HG02981 (cell line): Measurements from ENCODE around the gene POC5.

Experiments
- ATAC-seq: cut with Tn5 transposase; IDR thresholded peaks from one replicate; pipeline ENCODE4 v1.9.1; 2021; ENCODE audit warnings: mild to moderate bottlenecking, moderate library complexity; ENCODE audit not compliant: unreplicated experiment

POC5 gene

GRCh38 chr5:75663579-75664284 lies 53.5 kb downstream of the POC5 start:
- ATAC-seq: no peak

GRCh38 chr5:75662061-75662460 lies 55.2 kb downstream of the POC5 start:
- ATAC-seq: no peak

- no peak for ATAC-seq
These were observed 56.4 kb downstream of the POC5 start for GRCh38 chr5:75660678-75661465.

GRCh38 chr5:75659791-75660450 lies 57.3 kb downstream of the POC5 start:
- no peak for ATAC-seq

- no peak for ATAC-seq
These were observed 60.8 kb downstream of the POC5 start for GRCh38 chr5:75656311-75657003.

GRCh38 chr5:75654693-75655295 lies 62.4 kb downstream of the POC5 start:
- ATAC-seq: no peak

GRCh38 chr5:75653521-75653920 lies 63.7 kb downstream of the POC5 start:
- no peak for ATAC-seq

- no peak for ATAC-seq
These were observed 65.5 kb downstream of the POC5 start for GRCh38 chr5:75651575-75652238.

GRCh38 chr5:75648712-75649111 lies 68.5 kb downstream of the POC5 start:
- ATAC-seq: no peak

GRCh38 chr5:75640826-75641225 lies 76.4 kb downstream of the POC5 start:
- no peak for ATAC-seq

GRCh38 chr5:75640395-75640794 lies 76.8 kb downstream of the POC5 start:
- no peak for ATAC-seq

- no peak for ATAC-seq
These were observed 77.5 kb downstream of the POC5 start for GRCh38 chr5:75639535-75640311.

GRCh38 chr5:75637949-75638348 lies 79.3 kb downstream of the POC5 start:
- no peak for ATAC-seq

GRCh38 chr5:75632321-75632720 lies 84.9 kb downstream of the POC5 start:
- no peak for ATAC-seq

GRCh38 chr5:75630875-75631274 lies 86.4 kb downstream of the POC5 start:
- ATAC-seq: no peak

- no peak for ATAC-seq
These were observed 89.4 kb downstream of the POC5 start for GRCh38 chr5:75627801-75628200.

- no peak for ATAC-seq
These were observed 90.3 kb downstream of the POC5 start for GRCh38 chr5:75626959-75627358.
